ENCODE results near the gene SPRYD3.

SPRYD3 gene

DNA sequence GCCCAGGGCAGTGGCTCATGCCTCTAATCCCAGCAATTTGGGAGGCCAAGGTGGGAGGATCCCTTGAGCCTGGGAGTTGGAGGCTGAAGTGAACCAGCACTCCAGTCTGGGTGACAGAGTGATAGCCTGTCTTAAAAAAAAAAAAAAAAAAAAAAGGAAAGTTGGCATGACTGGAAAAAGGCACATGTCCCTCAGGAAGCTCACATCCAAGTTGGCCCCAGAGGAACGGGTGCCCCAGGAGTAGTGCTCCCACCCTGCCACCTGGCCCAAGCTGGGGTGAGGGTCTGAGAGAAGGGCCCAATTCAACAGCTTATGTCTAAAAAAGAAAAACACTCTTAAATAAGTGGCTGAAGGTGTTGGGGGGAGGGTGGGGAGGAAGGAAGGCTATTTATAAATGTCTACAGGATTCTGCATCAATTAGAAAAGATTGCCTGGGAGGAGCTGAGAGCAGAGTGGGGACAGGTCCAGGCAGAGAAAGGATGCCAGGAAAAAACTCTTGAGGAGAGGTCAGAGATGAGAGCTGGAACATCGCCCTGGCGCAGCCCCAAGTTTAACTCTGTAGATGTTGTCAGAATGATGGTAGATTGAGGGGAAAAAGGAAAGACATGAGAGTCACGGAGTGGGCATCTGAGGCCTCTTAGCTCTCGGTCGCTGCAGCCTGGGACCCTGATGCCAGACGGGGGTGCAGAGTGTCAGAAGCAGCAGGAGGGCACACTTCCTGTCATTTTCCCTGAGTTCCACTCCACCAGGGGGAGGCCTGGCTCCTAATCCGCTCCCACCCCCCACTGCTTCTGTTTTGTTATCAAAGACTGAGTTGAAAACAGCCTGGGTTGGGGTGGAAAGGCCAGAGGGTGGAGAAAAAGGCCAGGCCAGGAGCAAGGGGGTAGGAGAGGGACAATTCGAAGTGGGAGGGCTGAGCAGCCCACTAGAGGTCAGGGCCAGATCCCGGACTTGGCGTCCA lies 7.3 kb downstream of the SPRYD3 start:
- peak overlapping the region; percentile 64 for H3K27ac ChIP-seq (ENCODE audit: low read length)
- no peaks in the 10 kb centered on the region for H3K9me3 ChIP-seq (ENCODE audit: control insufficient read depth in 1 of 2, low read length in 2 of 2)
- peaks cover 21 to 50% of the 10 kb centered on the region in 2 donors for H3K4me1 ChIP-seq (ENCODE audit: control insufficient read depth in 1 of 2, insufficient read depth in 2 of 2, low read length in 2 of 2)
- H3K36me3 ChIP-seq (ENCODE audit: control insufficient read depth in 1 of 2, insufficient read depth in 2 of 2, low read length in 2 of 2): peaks cover 33 to 39% of the 10 kb centered on the region in 2 donors
- peak overlapping the region in 1 of 2 donors; percentile 17 for H3K4me3 ChIP-seq (ENCODE audit: low read depth in 1 of 2, low read length in 2 of 2)
- H3K27me3 ChIP-seq (ENCODE audit: low read depth, low read length): no peaks in the 10 kb centered on the region

DNA sequence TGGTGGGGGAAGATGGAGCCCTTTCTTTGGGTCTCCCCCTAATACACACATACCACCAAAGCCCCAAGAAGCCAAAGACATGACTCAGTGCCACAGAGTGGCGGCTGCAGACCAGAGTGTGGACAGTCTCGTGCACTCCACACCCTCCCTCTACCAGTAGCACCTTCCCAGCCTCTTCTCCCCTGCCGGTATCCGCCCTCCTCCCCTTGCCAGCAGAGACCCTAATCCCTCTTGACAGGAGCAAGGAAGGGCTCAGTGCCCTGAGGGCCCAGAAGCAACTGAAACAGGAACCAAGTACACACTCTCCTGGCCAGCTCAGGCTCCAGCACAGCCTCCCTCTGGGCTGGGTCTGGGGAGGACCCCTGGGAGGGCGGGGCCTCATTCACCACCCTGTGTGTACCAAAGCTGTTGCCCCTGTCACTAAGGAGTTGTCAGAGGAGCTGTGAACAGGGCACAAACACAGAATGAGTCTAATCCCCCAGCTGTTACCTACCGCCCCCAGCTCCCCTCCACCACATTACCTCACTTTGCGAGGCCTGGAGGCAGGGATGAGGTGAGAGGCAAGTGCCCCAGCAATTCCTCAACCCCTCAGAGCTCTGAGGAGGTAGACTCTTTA lies 8.2 kb downstream of the SPRYD3 start:
- H3K4me3 ChIP-seq (ENCODE audit: low read depth in 1 of 2, low read length in 2 of 2): no peak overlapping the region
- H3K9me3 ChIP-seq (ENCODE audit: control insufficient read depth in 1 of 2, low read length in 2 of 2): no peaks in the 10 kb centered on the region
- H3K27me3 ChIP-seq (ENCODE audit: low read depth, low read length): no peaks in the 10 kb centered on the region
- H3K4me1 ChIP-seq (ENCODE audit: control insufficient read depth in 1 of 2, insufficient read depth in 2 of 2, low read length in 2 of 2): peaks cover 27 to 55% of the 10 kb centered on the region in 2 donors
- H3K27ac ChIP-seq (ENCODE audit: low read length): peak overlapping the region; percentile 18
- H3K36me3 ChIP-seq (ENCODE audit: control insufficient read depth in 1 of 2, insufficient read depth in 2 of 2, low read length in 2 of 2): peaks cover 28 to 31% of the 10 kb centered on the region in 2 donors

DNA sequence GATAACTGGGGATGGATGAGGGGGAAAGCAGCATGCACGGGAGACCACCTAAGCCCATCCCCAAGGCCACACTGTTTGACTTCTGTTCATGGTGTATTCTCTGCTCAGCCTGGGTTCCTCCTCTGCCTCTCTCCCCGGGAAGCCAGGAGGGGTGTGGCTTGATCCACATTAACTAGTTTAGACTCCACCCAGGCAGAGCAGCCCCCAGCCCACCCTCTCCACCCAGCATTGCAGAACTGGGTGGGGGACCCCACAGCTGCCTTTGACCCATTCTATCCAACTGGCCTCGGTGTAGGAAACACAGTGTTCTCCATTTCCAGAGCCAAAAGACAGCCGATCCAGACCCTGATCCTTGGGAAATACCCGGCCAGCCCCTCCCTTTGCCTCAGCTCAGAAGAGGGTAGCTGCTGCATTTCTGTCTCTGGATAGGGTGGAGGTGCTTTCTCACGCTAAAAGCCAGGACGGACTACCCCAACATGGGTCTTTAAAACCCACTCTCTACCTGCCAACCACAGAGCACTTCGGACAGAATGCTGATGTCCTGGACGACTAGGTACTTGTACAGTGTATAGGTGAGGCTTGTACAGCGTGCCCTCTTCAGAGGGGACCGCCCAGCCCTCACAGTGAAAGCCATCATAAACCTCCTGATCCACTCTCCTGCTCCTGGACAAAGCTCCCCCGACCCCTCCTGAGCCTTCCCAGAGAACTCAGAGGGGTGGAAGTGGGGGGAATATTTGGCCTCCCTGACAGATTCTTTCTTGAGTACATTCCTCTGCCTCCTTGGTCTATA lies 9.4 kb downstream of the SPRYD3 start:
- H3K27ac ChIP-seq (ENCODE audit: low read length): peak overlapping the region; percentile 18

DNA sequence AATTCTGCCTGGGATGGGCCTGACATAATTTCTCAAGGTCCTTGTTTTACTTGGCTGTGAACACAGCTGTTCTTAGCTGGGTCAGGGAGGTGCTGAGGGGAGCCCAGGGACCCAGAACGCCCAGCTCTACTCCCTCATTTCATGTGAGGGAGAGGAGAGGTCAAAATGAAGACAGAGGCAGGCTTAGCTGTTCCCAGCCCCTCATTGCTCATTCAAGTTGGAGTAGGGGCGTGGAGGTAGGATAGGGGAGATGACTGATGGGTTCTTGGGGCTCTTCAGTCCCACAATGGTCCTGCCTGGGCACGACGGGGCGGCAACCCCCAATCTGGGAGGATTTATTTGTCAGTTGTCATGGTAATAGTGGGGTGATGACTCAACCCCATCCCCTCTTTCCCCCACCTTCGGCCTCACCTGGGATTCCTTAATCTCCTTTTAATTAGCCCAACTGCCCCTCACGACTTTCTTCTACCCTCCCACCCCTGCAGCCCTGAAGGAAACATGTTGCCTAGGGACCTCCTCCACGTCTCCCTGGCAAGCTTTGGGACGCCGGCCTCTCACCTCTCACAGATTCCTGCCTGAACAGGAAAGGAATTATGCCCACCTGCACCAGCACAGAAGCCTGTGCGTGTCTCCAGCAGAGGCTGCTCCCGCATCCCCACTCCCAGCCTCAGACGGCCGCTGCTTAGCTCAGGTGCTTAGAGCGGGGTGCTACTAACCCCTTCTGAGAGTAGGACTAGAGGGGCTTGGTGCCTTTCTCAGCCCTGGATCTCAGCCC lies 10.2 kb downstream of the SPRYD3 start:
- Histone ChIP-seq H3K27ac (ENCODE audit: low read length) (peak overlapping the region; percentile 23), H3K4me3 (ENCODE audit: low read depth in 1 of 2, low read length in 2 of 2) (no peak overlapping the region), H3K27me3 (ENCODE audit: low read depth, low read length) (no peaks in the 10 kb centered on the region), H3K36me3 (ENCODE audit: control insufficient read depth in 1 of 2, insufficient read depth in 2 of 2, low read length in 2 of 2) (peaks cover 13 to 24% of the 10 kb centered on the region in 2 donors), H3K4me1 (ENCODE audit: control insufficient read depth in 1 of 2, insufficient read depth in 2 of 2, low read length in 2 of 2) (peaks cover 24 to 57% of the 10 kb centered on the region in 2 donors), H3K9me3 (ENCODE audit: control insufficient read depth in 1 of 2, low read length in 2 of 2) (no peaks in the 10 kb centered on the region)

More for the DNA sequence above, 9.4 kb downstream of the SPRYD3 start:
- H3K4me3 ChIP-seq (ENCODE audit: low read depth in 1 of 2, low read length in 2 of 2): no peak overlapping the region
- H3K27me3 ChIP-seq (ENCODE audit: low read depth, low read length): no peaks in the 10 kb centered on the region
- peaks cover 16 to 25% of the 10 kb centered on the region in 2 donors for H3K36me3 ChIP-seq (ENCODE audit: control insufficient read depth in 1 of 2, insufficient read depth in 2 of 2, low read length in 2 of 2)
- H3K9me3 ChIP-seq (ENCODE audit: control insufficient read depth in 1 of 2, low read length in 2 of 2): no peaks in the 10 kb centered on the region
- peaks cover 26 to 58% of the 10 kb centered on the region in 2 donors for H3K4me1 ChIP-seq (ENCODE audit: control insufficient read depth in 1 of 2, insufficient read depth in 2 of 2, low read length in 2 of 2)

DNA sequence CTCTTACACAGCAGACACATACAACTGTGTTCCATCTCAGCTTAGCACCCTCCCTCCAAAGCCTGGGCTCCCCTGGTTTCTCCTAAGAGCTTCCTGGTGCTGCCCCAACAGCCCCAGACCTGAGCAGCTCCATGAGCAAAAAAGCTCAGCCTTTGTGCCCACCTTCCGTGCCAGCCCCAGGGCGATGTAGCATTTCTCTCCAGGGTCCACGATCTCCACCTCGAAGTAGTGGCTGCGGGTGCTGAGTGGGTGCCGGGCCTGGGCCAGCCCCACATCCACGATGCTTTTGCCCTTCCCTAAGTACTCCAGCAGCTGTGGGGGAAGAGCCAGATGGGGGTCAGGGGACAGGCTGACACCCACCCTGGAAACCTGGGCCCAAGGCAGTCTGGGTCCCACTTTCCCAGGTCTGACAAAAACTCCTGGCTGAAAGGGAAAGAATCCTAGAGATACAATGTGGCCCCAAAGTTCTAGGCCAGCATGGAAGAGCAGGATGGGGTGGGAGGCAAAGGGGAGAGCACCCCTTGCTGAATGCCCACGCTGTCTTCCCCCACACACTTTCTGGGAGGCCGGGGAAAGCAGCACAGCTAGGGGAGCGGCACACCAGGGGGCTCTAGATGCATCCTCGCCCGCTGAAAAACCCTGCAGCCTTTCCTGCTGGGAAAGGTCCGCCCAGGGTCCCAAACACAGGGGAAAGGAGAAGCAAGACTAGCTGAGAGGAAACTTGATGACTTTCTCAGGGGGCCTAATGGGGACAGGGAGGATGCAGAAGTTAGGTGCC lies 11.0 kb downstream of the SPRYD3 start:
- Histone ChIP-seq H3K4me1 (ENCODE audit: control insufficient read depth in 1 of 2, insufficient read depth in 2 of 2, low read length in 2 of 2) (peaks cover 24 to 58% of the 10 kb centered on the region in 2 donors), H3K4me3 (ENCODE audit: low read depth in 1 of 2, low read length in 2 of 2) (no peak overlapping the region), H3K27ac (ENCODE audit: low read length) (peak overlapping the region; percentile 23), H3K27me3 (ENCODE audit: low read depth, low read length) (no peaks in the 10 kb centered on the region), H3K9me3 (ENCODE audit: control insufficient read depth in 1 of 2, low read length in 2 of 2) (no peaks in the 10 kb centered on the region), H3K36me3 (ENCODE audit: control insufficient read depth in 1 of 2, insufficient read depth in 2 of 2, low read length in 2 of 2) (peaks cover 18 to 30% of the 10 kb centered on the region in 2 donors)

DNA sequence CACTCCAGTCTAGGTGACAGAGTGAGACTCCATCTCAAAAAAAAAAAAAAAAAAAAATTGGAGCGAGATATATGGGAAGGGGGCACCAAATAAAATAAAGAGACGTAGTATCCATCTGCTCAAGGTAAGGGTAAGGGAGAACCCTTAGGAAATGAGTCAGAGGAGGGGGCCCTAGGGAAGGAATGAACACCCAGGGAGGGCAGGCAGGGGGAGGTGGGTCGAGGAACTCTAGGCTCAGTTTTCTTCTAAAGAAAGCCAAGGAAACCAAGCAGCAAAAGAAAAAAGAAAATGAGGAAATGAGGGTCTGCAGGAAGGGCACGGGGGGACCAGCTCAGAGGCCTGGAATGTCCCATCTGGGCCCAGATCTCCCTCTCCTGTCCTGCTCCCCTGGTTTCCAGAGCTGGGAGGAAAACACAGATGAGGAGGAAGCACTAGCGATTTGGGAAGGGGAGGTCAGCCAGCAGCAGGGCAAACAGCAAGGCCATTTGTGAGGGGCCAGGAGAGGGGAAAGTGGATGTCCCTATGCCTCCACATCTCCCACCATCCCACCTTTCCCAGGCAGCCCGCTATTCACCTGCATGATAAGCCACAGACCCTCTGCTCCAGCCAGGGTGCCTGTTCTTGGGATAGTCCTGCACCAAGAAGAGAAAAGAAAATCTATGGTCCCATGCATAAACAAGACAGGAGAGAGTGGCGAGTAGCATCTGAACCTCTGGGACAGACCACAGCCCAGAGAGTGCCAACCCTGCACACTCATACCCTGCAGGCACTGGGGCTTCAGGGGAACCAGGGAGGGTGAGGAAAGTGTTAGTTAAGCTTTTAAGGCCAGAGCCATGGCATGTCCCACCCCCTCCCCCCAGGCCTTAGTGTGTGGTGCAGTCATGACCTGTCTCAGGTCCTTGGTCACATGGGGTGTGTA lies 11.9 kb downstream of the SPRYD3 start:
- Histone ChIP-seq H3K4me3 (ENCODE audit: low read depth in 1 of 2, low read length in 2 of 2) (no peak overlapping the region), H3K27me3 (ENCODE audit: low read depth, low read length) (no peaks in the 10 kb centered on the region), H3K9me3 (ENCODE audit: control insufficient read depth in 1 of 2, low read length in 2 of 2) (no peaks in the 10 kb centered on the region), H3K27ac (ENCODE audit: low read length) (no peak overlapping the region), H3K36me3 (ENCODE audit: control insufficient read depth in 1 of 2, insufficient read depth in 2 of 2, low read length in 2 of 2) (peaks cover 24 to 32% of the 10 kb centered on the region in 2 donors), H3K4me1 (ENCODE audit: control insufficient read depth in 1 of 2, insufficient read depth in 2 of 2, low read length in 2 of 2) (peaks cover 18 to 58% of the 10 kb centered on the region in 2 donors)

DNA sequence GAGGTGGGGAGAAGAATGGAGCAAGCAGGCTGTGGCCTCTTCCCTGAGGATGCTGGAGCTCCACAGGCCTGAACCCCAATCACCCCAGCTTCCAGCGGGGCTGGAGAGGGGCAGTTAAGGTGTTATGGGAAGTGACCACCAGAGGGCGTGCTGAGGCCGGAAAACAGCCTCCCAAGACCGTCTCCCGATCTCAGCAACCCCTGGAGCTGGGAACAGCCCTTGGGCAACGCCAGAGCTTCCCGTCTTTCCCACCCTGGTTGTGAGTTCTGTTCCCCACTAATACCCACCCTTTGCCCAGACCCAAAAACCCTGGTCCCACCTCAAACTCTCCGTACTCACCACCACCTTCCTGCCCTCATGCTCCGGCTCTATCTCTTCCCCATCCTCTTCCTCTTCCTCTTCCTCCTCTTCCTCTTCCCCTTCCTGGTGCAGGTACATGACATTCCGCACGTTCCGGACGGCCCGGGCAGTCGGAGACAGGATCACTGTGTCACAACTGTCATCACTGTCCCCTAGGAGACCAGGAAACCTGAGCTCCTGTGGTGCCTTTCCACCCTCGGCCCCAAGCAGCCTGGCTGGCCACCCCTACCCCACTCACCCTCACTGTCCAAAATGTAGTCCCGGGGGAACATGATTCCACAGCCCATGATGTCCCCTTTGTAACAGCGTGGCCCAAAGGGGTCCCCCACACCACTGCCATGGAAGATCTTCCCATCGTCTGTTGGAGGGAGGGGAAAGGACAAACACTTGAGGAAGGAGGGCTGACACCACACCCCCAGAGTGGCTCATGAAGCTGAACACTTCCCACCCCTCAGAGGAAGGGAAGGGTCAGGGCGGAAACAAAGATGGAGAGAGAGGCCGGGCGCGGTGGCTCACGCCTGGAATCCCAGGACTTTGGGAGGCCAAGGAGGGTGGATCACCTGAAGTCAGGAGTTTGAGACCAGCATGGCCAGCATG lies 12.9 kb downstream of the SPRYD3 start:
- H3K27ac ChIP-seq (ENCODE audit: low read length): peak overlapping the region; percentile 80
- peak overlapping the region in 1 of 2 donors; percentile 11 for H3K4me3 ChIP-seq (ENCODE audit: low read depth in 1 of 2, low read length in 2 of 2)
- H3K27me3 ChIP-seq (ENCODE audit: low read depth, low read length): no peaks in the 10 kb centered on the region
- peaks cover 19 to 58% of the 10 kb centered on the region in 2 donors for H3K4me1 ChIP-seq (ENCODE audit: control insufficient read depth in 1 of 2, insufficient read depth in 2 of 2, low read length in 2 of 2)
- no peaks in the 10 kb centered on the region for H3K9me3 ChIP-seq (ENCODE audit: control insufficient read depth in 1 of 2, low read length in 2 of 2)
- peaks cover 30 to 34% of the 10 kb centered on the region in 2 donors for H3K36me3 ChIP-seq (ENCODE audit: control insufficient read depth in 1 of 2, insufficient read depth in 2 of 2, low read length in 2 of 2)

DNA sequence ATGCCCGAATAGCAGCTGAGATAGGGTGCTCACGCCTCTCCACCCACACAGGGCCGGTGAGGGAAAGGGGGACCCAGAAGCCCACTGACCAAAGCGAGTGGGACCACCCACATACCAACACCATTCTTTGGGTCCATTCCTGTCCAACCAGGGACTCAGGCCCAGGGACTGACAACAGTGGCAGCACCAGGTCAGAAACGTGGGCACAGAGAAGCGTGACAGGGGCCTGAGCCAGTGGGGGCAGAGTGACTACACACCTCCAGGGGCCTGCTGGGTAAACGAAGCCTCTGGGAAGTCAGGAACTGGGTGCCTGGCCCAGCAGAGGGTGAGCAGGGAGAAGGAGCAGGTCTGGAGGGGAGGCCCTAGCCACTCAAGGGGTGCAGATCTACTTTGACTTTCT lies 13.7 kb downstream of the SPRYD3 start:
- H3K4me3 ChIP-seq (ENCODE audit: low read depth in 1 of 2, low read length in 2 of 2): no peak overlapping the region
- peak overlapping the region; percentile 14 for H3K27ac ChIP-seq (ENCODE audit: low read length)
- peaks cover 16 to 59% of the 10 kb centered on the region in 2 donors for H3K4me1 ChIP-seq (ENCODE audit: control insufficient read depth in 1 of 2, insufficient read depth in 2 of 2, low read length in 2 of 2)
- no peaks in the 10 kb centered on the region for H3K27me3 ChIP-seq (ENCODE audit: low read depth, low read length)
- no peaks in the 10 kb centered on the region for H3K9me3 ChIP-seq (ENCODE audit: control insufficient read depth in 1 of 2, low read length in 2 of 2)
- H3K36me3 ChIP-seq (ENCODE audit: control insufficient read depth in 1 of 2, insufficient read depth in 2 of 2, low read length in 2 of 2): peaks cover 30 to 34% of the 10 kb centered on the region in 2 donors

Measured in muscle layer of duodenum (tissue), 2 donors.